GM12875 (cell line): ENCODE measurements around the gene ATP8B2.
A peak's percentile ranks its signal among the peaks of the same experiment; 100 is the strongest.

ENCODE experiments used
- H3K4me3 ChIP-seq: one replicate; pipeline ENCODE4 v1.5.1; 2011; ENCODE audit warnings: low read depth, low read length, control low read depth
- CTCF ChIP-seq: IDR thresholded peaks from 2 replicates; pipeline ENCODE4 v1.5.1; 2011; ENCODE audit warnings: low read depth, mild to moderate bottlenecking, control low read depth, inconsistent platforms, low read length, moderate library complexity, borderline replicate concordance; ENCODE audit not compliant: insufficient read depth

The ATP8B2 gene

DNA sequence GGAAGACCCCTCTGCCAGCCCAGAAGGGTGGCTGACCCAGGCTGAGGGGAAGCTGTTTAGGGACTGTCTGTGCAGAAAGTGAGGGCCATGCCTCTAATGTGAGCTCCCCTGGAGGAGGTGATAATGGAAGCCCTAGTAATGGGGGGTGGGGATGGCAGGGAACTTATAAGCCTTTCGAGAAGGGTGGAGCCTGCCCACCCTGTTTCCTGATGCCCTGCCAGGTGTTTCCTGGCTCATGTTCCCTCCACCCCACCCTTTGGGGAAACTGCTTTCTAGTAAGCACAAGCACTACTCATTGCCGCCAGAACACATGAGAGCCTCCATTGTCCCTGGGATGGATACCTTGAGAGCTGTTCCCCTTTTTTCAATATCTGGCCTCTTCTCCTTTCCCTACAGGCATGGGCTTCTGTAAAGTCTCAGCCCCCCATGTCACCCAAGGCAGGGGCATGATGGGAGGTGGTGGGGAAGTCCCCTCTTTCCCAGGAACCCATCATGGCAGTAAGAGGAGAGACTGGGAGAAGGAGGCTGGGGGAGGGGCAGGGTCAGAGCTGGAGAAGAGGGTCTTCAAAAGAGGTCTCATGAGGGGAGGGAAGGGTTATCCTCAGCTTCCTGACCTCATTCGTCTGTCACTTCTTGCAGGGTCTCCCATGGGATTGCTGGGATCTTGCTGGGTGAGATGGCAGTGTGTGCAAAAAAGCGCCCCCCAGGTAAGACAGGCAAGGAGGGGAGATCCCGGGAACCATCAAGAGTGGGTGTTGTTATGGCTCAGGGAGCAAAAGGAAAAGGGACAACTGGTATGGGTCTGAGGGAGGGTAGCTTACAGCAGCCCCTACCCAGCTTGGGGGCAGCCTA lies 2.4 kb downstream of the ATP8B2 start:
- peak overlapping the region; percentile 57 for H3K4me3 ChIP-seq

DNA sequence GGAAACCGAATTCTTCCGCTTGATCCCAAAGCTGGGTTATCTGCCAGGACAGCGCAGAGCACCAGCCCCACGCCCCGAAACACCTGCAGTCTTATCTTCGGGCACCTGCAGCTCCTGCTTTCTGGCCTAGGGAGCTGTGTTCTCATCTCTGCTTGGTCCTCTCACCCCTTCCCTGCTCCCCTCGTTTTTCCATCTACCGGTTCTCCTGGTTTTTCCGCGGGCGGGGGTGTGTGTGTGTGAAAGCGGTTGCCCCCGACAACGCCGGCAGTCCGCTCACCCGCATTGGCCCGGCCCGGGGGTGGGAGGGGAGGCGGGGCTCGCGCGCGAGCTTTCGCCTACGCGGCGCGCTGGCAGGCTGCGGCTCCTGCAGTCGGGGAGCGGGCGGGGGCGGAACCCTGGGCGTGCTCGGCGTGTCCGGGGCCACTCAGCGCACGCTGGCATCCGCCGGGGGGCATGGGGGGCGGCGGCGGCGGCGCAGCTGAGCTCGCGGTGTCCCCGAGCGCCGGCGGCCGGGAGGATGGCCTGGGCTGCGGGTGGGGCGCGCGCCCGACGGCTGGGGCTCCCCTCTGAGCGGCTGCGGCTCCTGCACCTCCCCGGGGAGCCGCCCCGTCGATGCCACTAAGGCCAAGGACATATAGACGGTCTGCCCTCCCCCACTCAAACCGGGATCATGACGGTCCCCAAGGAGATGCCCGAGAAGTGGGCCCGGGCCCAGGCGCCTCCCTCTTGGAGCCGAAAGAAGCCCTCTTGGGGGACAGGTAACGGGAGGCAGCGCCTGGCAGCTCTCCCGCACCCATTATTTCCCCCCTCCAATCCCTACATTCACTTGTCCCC lies 3.2 kb downstream of the ATP8B2 start:
- no peak for TF ChIP-seq CTCF
- H3K4me3 ChIP-seq = peak overlapping the region; percentile 57

More for the DNA sequence above, 2.4 kb downstream of the ATP8B2 start:
- TF ChIP-seq CTCF = no peak

GRCh38 chr1:154329152-154329521 lies 3.8 kb downstream of the ATP8B2 start:
- TF ChIP-seq CTCF = no peak
- no peak overlapping the region for H3K4me3 ChIP-seq

DNA sequence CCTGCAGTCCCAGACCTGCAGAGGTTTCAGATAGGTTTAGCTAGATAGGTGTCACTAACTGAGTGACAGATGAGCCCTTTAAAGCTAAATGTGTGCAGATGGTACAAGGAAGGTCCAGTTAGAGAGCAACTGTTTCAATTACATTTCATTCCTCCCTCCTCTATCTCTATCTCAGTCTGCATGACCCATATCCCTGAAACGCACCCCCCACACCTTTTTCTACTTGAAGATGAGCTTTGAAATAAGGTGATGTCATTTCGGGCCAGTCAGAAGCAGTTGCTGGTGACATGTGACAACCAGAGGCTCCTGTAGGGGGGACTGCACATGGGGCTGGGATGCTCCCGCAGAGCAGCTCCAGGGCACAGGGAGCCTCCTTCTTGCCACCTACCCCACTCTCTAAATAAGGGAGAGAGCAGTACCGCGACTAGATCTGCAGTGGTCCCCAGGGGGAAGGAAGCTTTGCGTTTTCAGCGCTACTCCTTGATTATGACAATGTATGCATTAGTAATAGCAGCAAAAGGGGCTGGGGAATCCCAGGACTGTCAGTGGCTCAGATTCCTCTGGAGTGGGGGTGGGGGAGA lies 4.3 kb downstream of the ATP8B2 start:
- TF ChIP-seq CTCF = no peak

GRCh38 chr1:154330669-154331068 lies 5.3 kb downstream of the ATP8B2 start:
- no peak for TF ChIP-seq CTCF
- H3K4me3 ChIP-seq = no peak overlapping the region

More for the DNA sequence above, 4.3 kb downstream of the ATP8B2 start:
- H3K4me3 ChIP-seq = no peak overlapping the region

- TF ChIP-seq CTCF = no peak
- H3K4me3 ChIP-seq = no peak overlapping the region
Observed at GRCh38 chr1:154334079-154335024, 9.0 kb downstream of the ATP8B2 start.
